Measurements from ENCODE around the gene DDC. TPM values are rescaled to one million over a fixed set of nuclear protein-coding genes. Genes with fewer than 3 reads are reported as not detected.

DDC gene
- total and polyA plus RNA-seq, 4 donors = 0.23 to 3.1 (median 1.6) TPM

DNA sequence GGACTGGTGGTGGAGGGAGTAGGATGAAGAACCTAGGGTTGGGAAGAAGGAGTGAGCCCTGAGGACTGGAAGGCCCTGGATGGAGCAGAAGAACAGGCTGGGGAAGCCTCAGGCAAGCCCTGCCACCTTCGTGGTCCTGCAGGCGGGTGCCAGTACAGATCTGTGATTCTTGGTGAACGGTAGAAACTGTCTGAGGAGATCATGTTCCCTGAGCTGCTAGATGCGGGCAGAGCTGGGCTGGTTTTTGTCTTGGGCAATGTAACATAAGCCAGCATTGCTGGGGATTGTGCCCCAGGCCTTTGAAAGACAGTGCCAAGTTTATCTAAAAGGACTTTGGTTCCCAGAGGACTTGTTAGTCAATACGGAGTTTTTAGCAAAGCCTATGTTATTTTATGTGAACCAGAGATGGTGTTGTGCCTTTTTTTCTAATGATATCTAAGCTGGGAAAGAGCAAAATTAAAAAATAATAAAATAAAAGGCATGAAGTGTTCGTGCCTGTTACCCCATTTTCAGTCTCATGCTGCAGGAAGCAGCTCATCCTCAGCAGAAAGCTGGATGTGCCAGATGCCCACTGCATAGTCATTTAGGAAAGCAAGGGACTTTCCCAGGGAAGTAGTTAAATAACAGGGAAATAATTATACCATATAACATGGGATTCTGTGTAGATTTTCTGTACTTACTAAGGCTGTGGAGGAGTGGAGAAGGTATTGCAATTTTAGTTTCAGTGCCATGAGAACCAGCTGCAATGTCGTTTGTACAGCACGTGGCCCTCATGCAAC is 90.6 kb downstream of the DDC start:
- Histone ChIP-seq H3K4me1 (ENCODE audit: control insufficient read depth in 5 of 5, insufficient read depth in 5 of 5, low read length in 5 of 5) (peaks cover 0 to 1% (median 0%) of the 10 kb centered on the region in 5 donors), H3K9me3 (ENCODE audit: control insufficient read depth in 4 of 4, insufficient read depth in 3 of 4, low read length in 3 of 4) (no peaks in the 10 kb centered on the region), H3K4me3 (no peak overlapping the region), H3K9ac (ENCODE audit: insufficient read depth in 1 of 2, low read length in 2 of 2) (no peak overlapping the region), H3K27ac (ENCODE audit: low read depth in 1 of 2, low read length in 1 of 2) (no peak overlapping the region), H3K27me3 (ENCODE audit: control insufficient read depth in 3 of 3, insufficient read depth in 3 of 3, low read length in 2 of 3) (no peaks in the 10 kb centered on the region), H3K36me3 (ENCODE audit: control insufficient read depth in 4 of 4, insufficient read depth in 4 of 4, low read length in 4 of 4) (no peaks in the 10 kb centered on the region)
- ATAC-seq (ENCODE audit: insufficient read depth, low FRiP score) (no peak), DNase-seq (no peak)
- TF ChIP-seq, protein P1, sequence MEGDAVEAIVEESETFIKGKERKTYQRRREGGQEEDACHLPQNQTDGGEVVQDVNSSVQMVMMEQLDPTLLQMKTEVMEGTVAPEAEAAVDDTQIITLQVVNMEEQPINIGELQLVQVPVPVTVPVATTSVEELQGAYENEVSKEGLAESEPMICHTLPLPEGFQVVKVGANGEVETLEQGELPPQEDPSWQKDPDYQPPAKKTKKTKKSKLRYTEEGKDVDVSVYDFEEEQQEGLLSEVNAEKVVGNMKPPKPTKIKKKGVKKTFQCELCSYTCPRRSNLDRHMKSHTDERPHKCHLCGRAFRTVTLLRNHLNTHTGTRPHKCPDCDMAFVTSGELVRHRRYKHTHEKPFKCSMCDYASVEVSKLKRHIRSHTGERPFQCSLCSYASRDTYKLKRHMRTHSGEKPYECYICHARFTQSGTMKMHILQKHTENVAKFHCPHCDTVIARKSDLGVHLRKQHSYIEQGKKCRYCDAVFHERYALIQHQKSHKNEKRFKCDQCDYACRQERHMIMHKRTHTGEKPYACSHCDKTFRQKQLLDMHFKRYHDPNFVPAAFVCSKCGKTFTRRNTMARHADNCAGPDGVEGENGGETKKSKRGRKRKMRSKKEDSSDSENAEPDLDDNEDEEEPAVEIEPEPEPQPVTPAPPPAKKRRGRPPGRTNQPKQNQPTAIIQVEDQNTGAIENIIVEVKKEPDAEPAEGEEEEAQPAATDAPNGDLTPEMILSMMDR (IDR thresholded peaks at IDR 0.05; ENCODE audit: control extremely low read depth, extremely low read depth) = no peak
- 65 to 74% methylated on average over 8 of the region's 8 CpGs for WGBS, 2 donors

- Histone ChIP-seq H3K27ac (ENCODE audit: low read depth in 1 of 2, low read length in 1 of 2) (no peak overlapping the region), H3K4me3 (peak overlapping the region; percentile 7), H3K9ac (ENCODE audit: insufficient read depth in 1 of 2, low read length in 2 of 2) (no peak overlapping the region), H3K27me3 (ENCODE audit: control insufficient read depth in 3 of 3, insufficient read depth in 3 of 3, low read length in 2 of 3) (no peaks in the 10 kb centered on the region), H3K9me3 (ENCODE audit: control insufficient read depth in 4 of 4, insufficient read depth in 3 of 4, low read length in 3 of 4) (no peaks in the 10 kb centered on the region), H3K36me3 (ENCODE audit: control insufficient read depth in 4 of 4, insufficient read depth in 4 of 4, low read length in 4 of 4) (no peaks in the 10 kb centered on the region), H3K4me1 (ENCODE audit: control insufficient read depth in 5 of 5, insufficient read depth in 5 of 5, low read length in 5 of 5) (peaks cover 0 to 1% (median 0%) of the 10 kb centered on the region in 5 donors)
- ATAC-seq (ENCODE audit: insufficient read depth, low FRiP score) (no peak), DNase-seq (no peak)
- WGBS, 2 donors = 95 to 97% methylated on average over 4 of the region's 4 CpGs
- TF ChIP-seq, protein P1 (IDR thresholded peaks at IDR 0.05; ENCODE audit: control extremely low read depth, extremely low read depth) = no peak
Observed at GRCh38 chr7:50473531-50473930, 91.7 kb downstream of the DDC start.

DNA sequence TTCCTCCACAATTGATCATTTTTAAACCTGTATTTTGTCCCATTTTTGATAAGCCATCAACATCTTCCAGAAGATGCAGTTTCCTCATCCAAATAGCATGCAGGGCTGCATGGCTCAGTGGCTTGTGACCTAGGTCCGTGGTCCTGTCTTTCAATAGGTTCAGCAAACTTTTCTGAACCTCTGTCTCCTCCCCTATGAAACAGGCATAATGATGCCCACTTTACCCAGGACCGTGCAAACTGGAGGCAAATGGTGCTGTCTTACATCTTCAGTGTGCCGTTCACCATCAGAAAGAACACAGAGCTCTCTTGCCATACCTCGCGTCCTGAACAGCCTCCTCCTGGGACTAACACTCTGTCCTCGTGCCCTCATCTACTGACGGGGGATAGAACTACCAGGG is 92.8 kb downstream of the DDC start:
- Histone ChIP-seq H3K27me3 (ENCODE audit: control insufficient read depth in 3 of 3, insufficient read depth in 3 of 3, low read length in 2 of 3) (no peaks in the 10 kb centered on the region), H3K4me3 (no peak overlapping the region), H3K27ac (ENCODE audit: low read depth in 1 of 2, low read length in 1 of 2) (no peak overlapping the region), H3K9ac (ENCODE audit: insufficient read depth in 1 of 2, low read length in 2 of 2) (no peak overlapping the region), H3K36me3 (ENCODE audit: control insufficient read depth in 4 of 4, insufficient read depth in 4 of 4, low read length in 4 of 4) (no peaks in the 10 kb centered on the region), H3K9me3 (ENCODE audit: control insufficient read depth in 4 of 4, insufficient read depth in 3 of 4, low read length in 3 of 4) (no peaks in the 10 kb centered on the region), H3K4me1 (ENCODE audit: control insufficient read depth in 5 of 5, insufficient read depth in 5 of 5, low read length in 5 of 5) (peaks cover 0 to 2% (median 0%) of the 10 kb centered on the region in 5 donors)
- 94 to 97% methylated on average over 7 of the region's 7 CpGs for WGBS, 2 donors
- DNase-seq (no peak), ATAC-seq (ENCODE audit: insufficient read depth, low FRiP score) (no peak)
- TF ChIP-seq, protein P1 (IDR thresholded peaks at IDR 0.05; ENCODE audit: control extremely low read depth, extremely low read depth) = no peak
